ENCODE measurements around the gene CCDC148.

The CCDC148 gene

GRCh38 chr2:158395166-158395565 is 61.4 kb downstream of the CCDC148 start:
- no peaks in the 10 kb centered on the region for H3K36me3 ChIP-seq
- H3K27ac ChIP-seq = no peak overlapping the region
- TF ChIP-seq, protein P1, sequence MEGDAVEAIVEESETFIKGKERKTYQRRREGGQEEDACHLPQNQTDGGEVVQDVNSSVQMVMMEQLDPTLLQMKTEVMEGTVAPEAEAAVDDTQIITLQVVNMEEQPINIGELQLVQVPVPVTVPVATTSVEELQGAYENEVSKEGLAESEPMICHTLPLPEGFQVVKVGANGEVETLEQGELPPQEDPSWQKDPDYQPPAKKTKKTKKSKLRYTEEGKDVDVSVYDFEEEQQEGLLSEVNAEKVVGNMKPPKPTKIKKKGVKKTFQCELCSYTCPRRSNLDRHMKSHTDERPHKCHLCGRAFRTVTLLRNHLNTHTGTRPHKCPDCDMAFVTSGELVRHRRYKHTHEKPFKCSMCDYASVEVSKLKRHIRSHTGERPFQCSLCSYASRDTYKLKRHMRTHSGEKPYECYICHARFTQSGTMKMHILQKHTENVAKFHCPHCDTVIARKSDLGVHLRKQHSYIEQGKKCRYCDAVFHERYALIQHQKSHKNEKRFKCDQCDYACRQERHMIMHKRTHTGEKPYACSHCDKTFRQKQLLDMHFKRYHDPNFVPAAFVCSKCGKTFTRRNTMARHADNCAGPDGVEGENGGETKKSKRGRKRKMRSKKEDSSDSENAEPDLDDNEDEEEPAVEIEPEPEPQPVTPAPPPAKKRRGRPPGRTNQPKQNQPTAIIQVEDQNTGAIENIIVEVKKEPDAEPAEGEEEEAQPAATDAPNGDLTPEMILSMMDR (IDR thresholded peaks at IDR 0.05) = no peak
- H3K9me3 ChIP-seq = no peaks in the 10 kb centered on the region
- H3K4me1 ChIP-seq (ENCODE audit: control insufficient read depth in 1 of 2, insufficient read depth in 1 of 2, low read depth in 1 of 2, low read length in 1 of 2) = no peaks in the 10 kb centered on the region
- no peaks in the 10 kb centered on the region for H3K27me3 ChIP-seq
- H3K4me3 ChIP-seq (ENCODE audit: low read depth in 1 of 2, low read length in 1 of 2) = no peak overlapping the region

DNA sequence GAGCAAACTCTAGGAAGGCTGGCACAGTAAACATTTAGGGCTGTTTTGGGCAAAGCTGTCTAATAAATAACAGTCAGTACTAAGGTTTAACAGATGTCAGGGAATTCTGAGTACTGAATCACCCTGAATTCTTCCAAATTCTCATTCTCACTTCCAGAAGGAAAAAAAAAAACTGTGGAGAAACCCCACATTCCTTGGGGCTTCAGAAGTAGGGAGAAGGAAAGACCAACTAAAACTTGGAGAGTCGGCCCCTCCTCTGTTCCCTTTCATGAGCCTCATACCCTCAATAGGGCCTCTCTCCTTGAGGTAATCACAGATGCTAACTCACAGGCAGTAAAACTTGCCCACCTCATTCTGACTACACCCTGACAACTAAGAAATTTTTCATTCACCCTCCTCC is 62.1 kb downstream of the CCDC148 start:
- Histone ChIP-seq H3K27ac (no peak overlapping the region), H3K27me3 (no peaks in the 10 kb centered on the region), H3K36me3 (no peaks in the 10 kb centered on the region), H3K4me1 (ENCODE audit: control insufficient read depth in 1 of 2, insufficient read depth in 1 of 2, low read depth in 1 of 2, low read length in 1 of 2) (no peaks in the 10 kb centered on the region), H3K9me3 (no peaks in the 10 kb centered on the region), H3K4me3 (ENCODE audit: low read depth in 1 of 2, low read length in 1 of 2) (no peak overlapping the region)
- TF ChIP-seq, protein P1 (IDR thresholded peaks at IDR 0.05) = no peak

GRCh38 chr2:158393886-158394285 is 62.7 kb downstream of the CCDC148 start:
- no peak overlapping the region for H3K27ac ChIP-seq
- H3K36me3 ChIP-seq = no peaks in the 10 kb centered on the region
- TF ChIP-seq, protein P1 (IDR thresholded peaks at IDR 0.05) = no peak
- H3K4me3 ChIP-seq (ENCODE audit: low read depth in 1 of 2, low read length in 1 of 2) = no peak overlapping the region
- no peaks in the 10 kb centered on the region for H3K27me3 ChIP-seq
- no peaks in the 10 kb centered on the region for H3K9me3 ChIP-seq
- H3K4me1 ChIP-seq (ENCODE audit: control insufficient read depth in 1 of 2, insufficient read depth in 1 of 2, low read depth in 1 of 2, low read length in 1 of 2) = no peaks in the 10 kb centered on the region

- Histone ChIP-seq H3K4me3 (ENCODE audit: low read depth in 1 of 2, low read length in 1 of 2) (no peak overlapping the region), H3K36me3 (no peaks in the 10 kb centered on the region), H3K27me3 (no peaks in the 10 kb centered on the region), H3K4me1 (ENCODE audit: control insufficient read depth in 1 of 2, insufficient read depth in 1 of 2, low read depth in 1 of 2, low read length in 1 of 2) (no peaks in the 10 kb centered on the region), H3K9me3 (no peaks in the 10 kb centered on the region), H3K27ac (no peak overlapping the region)
- TF ChIP-seq, protein P1 (IDR thresholded peaks at IDR 0.05) = no peak
These were observed 63.9 kb downstream of the CCDC148 start for GRCh38 chr2:158392687-158393086.

DNA sequence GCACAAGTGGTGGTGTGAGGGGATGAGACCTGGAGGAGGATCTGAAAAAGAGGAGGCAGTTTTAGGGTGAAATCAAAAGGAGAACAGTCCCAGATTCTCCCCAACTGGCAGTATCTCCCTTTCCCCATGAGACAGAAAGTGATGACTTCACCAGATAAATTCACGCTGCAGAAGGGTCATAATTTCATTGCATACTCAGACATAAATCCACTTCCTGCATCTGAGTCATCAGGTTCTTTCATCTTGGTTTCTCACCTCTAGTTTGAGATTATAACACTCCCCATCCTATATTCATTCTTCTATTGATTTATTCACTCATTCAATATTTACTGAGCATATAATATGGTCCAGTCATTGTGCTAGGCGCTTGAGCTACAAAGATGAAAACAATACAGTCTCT is 64.7 kb downstream of the CCDC148 start:
- Histone ChIP-seq H3K27me3 (no peaks in the 10 kb centered on the region), H3K4me3 (ENCODE audit: low read depth in 1 of 2, low read length in 1 of 2) (no peak overlapping the region), H3K9me3 (no peaks in the 10 kb centered on the region), H3K36me3 (no peaks in the 10 kb centered on the region), H3K4me1 (ENCODE audit: control insufficient read depth in 1 of 2, insufficient read depth in 1 of 2, low read depth in 1 of 2, low read length in 1 of 2) (no peaks in the 10 kb centered on the region), H3K27ac (no peak overlapping the region)
- TF ChIP-seq, protein P1 (IDR thresholded peaks at IDR 0.05) = no peak

- H3K4me3 ChIP-seq (ENCODE audit: low read depth in 1 of 2, low read length in 1 of 2) = no peak overlapping the region
- TF ChIP-seq, protein P1 (IDR thresholded peaks at IDR 0.05) = no peak
- no peak overlapping the region for H3K27ac ChIP-seq
- H3K4me1 ChIP-seq (ENCODE audit: control insufficient read depth in 1 of 2, insufficient read depth in 1 of 2, low read depth in 1 of 2, low read length in 1 of 2) = no peaks in the 10 kb centered on the region
- H3K9me3 ChIP-seq = no peaks in the 10 kb centered on the region
- no peaks in the 10 kb centered on the region for H3K27me3 ChIP-seq
- no peaks in the 10 kb centered on the region for H3K36me3 ChIP-seq
These were observed 65.2 kb downstream of the CCDC148 start for GRCh38 chr2:158391361-158391760.
